Measurements from ENCODE around the gene JAGN1.

The JAGN1 gene

GRCh38 chr3:9916346-9916733, 25.9 kb downstream of the JAGN1 start:
- TF ChIP-seq MAX (IDR thresholded peaks at IDR 0.05; ENCODE audit: low read depth, low read length) (no peak), CTCF (IDR thresholded peaks at IDR 0.05; ENCODE audit: low read depth, low read length) (no peak), POLR2A (IDR thresholded peaks at IDR 0.05; ENCODE audit: extremely low read depth, insufficient read length) (no peak), MYC (IDR thresholded peaks at IDR 0.05; ENCODE audit: low read depth, low read length) (no peak)
- peak overlapping the region; percentile 65 for H3K4me3 ChIP-seq (ENCODE audit: low read depth, low read length)
- no peak for DNase-seq (ENCODE audit: low read depth)

- H3K4me3 ChIP-seq (ENCODE audit: low read depth, low read length) = peak within 1 kb of the TSS; percentile 65
- no peak for TF ChIP-seq MAX (IDR thresholded peaks at IDR 0.05; ENCODE audit: low read depth, low read length)
- no peak for TF ChIP-seq MYC (IDR thresholded peaks at IDR 0.05; ENCODE audit: low read depth, low read length)
- TF ChIP-seq CTCF (IDR thresholded peaks at IDR 0.05; ENCODE audit: low read depth, low read length) = no peak
- no peak for TF ChIP-seq POLR2A (IDR thresholded peaks at IDR 0.05; ENCODE audit: extremely low read depth, insufficient read length)
- peak; percentile 59 for DNase-seq (ENCODE audit: low read depth)
Observed at GRCh38 chr3:9916734-9917680, 26.6 kb downstream of the JAGN1 start, which contains the start of gene IL17RC. IL17RC (plus strand) TSS chr3:9917098; CDS start chr3:9917316, 218 bp downstream.

- DNase-seq (ENCODE audit: low read depth) = no peak
- TF ChIP-seq CTCF (IDR thresholded peaks at IDR 0.05; ENCODE audit: low read depth, low read length) (no peak), MAX (IDR thresholded peaks at IDR 0.05; ENCODE audit: low read depth, low read length) (no peak), MYC (IDR thresholded peaks at IDR 0.05; ENCODE audit: low read depth, low read length) (no peak), POLR2A (IDR thresholded peaks at IDR 0.05; ENCODE audit: extremely low read depth, insufficient read length) (no peak)
- H3K4me3 ChIP-seq (ENCODE audit: low read depth, low read length) = no peak overlapping the region
Observed at GRCh38 chr3:9917820-9918219, 27.4 kb downstream of the JAGN1 start.

- no peak for TF ChIP-seq MAX (IDR thresholded peaks at IDR 0.05; ENCODE audit: low read depth, low read length)
- no peak for TF ChIP-seq POLR2A (IDR thresholded peaks at IDR 0.05; ENCODE audit: extremely low read depth, insufficient read length)
- no peak for TF ChIP-seq CTCF (IDR thresholded peaks at IDR 0.05; ENCODE audit: low read depth, low read length)
- TF ChIP-seq MYC (IDR thresholded peaks at IDR 0.05; ENCODE audit: low read depth, low read length) = no peak
- H3K4me3 ChIP-seq (ENCODE audit: low read depth, low read length) = no peak overlapping the region
- DNase-seq (ENCODE audit: low read depth) = no peak
Observed at GRCh38 chr3:9918261-9919038, 28.0 kb downstream of the JAGN1 start.

- TF ChIP-seq MYC (IDR thresholded peaks at IDR 0.05; ENCODE audit: low read depth, low read length) (no peak), CTCF (IDR thresholded peaks at IDR 0.05; ENCODE audit: low read depth, low read length) (no peak), MAX (IDR thresholded peaks at IDR 0.05; ENCODE audit: low read depth, low read length) (no peak), POLR2A (IDR thresholded peaks at IDR 0.05; ENCODE audit: extremely low read depth, insufficient read length) (no peak)
- H3K4me3 ChIP-seq (ENCODE audit: low read depth, low read length) = no peak overlapping the region
- no peak for DNase-seq (ENCODE audit: low read depth)
Observed at GRCh38 chr3:9928158-9928557, 37.7 kb downstream of the JAGN1 start.

Measured in NB4 (cell line).